Stimulated activated CD8-positive, alpha-beta memory T cell treated with anti-CD3 and anti-CD28 coated beads, Interleukin-15, amount 100 ng/mL, for 48 hours (primary cell): Measurements from ENCODE around the gene COG4.

ENCODE experiments used
- DNase-seq, 2 donors: peaks; one replicate each; pipeline ENCODE4 v3.0.0-alpha.2; 2020; ENCODE audit warnings: low read depth in 2 of 2

Gene COG4

DNA sequence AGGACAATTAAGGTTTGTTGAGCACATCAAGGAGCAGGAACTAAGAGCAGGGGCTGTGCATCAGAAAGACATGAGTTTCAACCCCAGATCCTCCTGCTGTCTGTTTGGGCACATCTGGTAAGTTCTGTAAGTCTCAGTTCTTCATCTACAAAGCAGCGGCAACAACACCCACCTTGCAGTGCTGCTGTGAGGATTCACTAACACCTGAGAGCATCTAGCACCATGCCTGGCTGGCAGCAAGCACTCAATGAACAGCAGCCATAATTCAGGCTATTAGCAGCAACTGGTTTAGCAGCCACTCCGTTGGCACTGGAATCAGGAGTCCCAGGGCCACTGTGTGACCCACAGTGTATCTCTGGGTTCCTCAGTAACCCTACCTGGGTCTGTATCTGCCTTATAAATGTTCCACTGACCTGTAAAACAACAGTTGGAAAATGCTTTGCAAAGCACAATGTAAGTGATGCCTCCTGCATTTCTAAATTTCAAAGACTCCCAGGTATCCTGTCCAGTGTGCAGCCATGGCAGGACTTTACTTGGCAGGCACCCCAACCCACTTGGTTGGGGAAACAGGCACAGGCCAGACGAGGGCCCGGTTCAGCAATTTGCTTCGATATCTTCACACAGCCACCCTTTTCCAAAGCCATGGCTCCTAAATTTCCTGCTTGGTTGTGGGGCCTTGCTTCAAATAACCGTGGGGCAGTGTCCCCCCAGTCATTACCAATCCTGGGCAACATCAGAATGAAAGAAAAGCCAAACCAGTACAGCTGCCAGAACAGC, 88.7 kb downstream of the COG4 start:
- no peak for DNase-seq

DNA sequence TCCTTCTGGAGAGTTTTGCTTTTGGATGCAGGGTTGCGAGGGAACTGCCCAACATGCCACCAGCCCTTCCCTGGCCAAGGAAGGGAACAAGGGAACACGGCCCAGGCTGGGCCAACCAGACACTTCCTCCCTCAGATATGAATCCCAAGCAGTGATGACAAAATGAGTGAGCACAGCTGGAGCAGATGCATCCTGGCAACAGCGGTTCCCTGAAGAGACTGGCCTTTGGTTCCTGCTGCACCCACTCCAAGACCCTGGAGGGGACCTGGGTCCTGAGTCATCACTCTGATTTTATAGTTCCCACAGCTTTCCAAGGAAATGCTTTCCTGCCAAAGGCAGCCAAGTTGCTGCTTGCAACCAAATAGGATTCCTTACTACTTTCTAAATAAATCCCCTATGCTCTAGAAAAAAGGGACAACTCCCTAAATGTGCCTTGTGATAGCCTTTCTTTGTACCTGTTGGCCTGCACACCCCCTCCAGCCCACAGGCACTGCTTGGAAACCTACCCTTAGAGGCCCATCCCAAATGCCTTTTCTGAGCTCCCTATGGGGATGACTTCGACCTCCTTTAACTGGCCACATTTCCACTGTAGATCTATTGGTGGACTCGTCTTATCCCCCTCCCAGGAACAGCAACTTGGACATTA, 89.8 kb downstream of the COG4 start:
- DNase-seq = no peak

DNA sequence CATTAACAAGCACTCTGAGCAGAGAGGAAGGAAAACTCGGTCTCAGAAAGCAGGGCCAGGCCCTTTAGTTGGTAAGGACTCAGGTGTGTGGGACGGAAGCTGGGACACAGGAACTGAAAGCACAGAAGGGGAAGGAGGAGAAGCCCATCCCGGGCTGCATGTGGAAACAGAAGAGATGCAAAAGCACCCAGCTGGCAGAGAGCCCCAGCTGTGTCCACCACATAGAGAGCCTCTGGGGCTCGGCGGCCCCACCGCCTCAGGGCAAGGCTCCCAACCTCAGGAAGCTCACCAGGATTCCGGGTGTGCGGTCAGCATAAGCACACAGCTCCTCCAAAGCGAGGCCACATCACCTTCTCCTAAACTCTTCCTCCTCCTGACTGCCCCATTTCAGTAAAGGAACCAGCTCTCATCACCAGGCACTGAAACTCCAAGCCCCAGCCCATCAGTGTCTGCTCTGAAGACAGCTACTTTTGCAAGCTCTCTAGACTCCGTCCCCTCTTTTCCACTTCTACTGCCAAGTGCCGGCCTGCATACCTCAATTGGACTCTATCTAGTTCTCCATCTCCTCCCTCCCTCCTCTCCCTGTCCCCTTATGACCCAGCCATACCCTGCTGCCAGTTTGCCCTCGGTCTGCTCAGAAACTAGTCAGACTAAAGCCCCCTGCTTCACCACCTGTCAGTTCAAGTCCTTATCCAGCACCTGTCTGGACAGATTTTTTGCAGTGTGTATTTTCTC, 90.5 kb downstream of the COG4 start:
- DNase-seq = no peak

DNA sequence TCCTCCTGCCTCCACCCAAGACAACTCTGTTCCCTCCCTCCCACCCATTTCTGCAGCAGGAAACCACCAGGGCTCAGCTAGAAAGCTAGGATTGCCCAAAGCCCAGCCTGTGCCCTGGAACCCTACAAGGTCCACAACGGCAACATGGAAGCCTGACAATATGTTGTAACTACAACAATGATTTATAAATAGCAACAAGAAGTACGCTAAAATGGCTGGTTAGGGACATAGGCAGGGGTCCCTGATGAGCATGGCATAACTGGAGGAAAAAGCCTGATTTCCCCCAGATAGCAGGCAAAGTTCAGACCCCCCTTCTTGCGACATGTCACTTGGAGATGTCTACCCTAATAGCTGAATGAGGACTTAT, 91.0 kb downstream of the COG4 start:
- no peak for DNase-seq

DNA sequence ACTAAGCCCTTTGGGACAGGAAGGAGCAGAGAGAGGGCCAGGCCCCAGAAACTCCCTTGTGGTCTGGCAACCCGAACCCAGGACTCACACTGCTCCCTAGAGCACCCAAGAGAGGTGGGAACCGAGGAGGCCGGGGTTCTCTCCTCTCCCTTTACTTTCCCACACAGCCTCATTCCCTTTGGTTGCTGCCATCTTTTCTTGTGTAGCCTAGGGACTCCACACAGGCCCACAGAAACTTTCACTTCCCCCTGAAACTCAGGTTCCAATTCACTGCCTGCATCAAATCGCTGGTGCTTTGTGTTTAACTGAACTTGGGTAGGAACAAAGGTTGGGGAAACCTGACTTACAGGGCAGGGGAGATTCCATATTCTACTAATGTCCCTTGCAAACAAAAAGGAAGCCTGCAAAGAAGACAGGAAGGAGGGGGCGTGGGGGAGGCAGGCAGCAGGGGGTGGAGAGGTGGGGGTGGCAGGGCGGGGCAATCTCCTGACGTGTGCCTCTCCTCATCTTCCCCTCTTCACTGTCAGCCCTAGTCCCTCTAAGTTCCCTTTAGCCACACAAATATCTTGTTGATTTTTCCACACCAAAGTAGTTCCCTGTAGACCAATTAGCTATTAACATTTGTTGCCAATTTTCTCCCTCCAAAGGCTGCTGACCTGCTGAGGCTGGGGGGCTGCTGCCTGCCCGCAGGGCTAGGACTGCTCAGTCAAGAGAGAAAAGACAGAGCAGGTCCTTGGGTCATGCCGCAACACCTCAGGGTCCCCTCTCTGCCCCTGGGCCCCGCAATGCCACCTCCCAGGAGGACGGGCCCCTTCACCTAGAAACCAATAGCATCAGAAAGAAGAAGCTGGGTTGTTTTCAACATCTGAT, 92.5 kb downstream of the COG4 start:
- no peak for DNase-seq
